Immature natural killer cell (primary cell): ENCODE results near the gene BRD3. TPM values are rescaled to one million over a fixed set of nuclear protein-coding genes. Genes with fewer than 3 reads are reported as not detected.

Experiments used
- DNase-seq, 3 donors: peaks; one replicate each; pipeline ENCODE4 v3.0.0; 2022; ENCODE audit warnings: mixed read lengths in 1 of 3
- H3K27ac Mint-ChIP-seq, 6 donors: one replicate each; pipeline ENCODE4 v1.8.0; 2020; ENCODE audit warnings: mixed read lengths in 6 of 6, mild to moderate bottlenecking in 5 of 6, inconsistent platforms in 4 of 6, moderate library complexity in 3 of 6
- H3K27me3 Mint-ChIP-seq, 3 donors: one replicate each; pipeline ENCODE4 v1.8.0; 2020 to 2021; ENCODE audit warnings: low read depth in 3 of 3, mild to moderate bottlenecking in 3 of 3, mixed read lengths in 3 of 3, moderate library complexity in 3 of 3, inconsistent platforms in 1 of 3
- H3K36me3 Mint-ChIP-seq, 3 donors: one replicate each; pipeline ENCODE4 v1.8.0; 2020; ENCODE audit warnings: mixed read lengths in 3 of 3, inconsistent platforms in 2 of 3, mild to moderate bottlenecking in 2 of 3
- H3K4me1 Mint-ChIP-seq, 2 donors: one replicate each; pipeline ENCODE4 v1.8.0; 2020; ENCODE audit warnings: inconsistent platforms in 2 of 2, mild to moderate bottlenecking in 2 of 2, mixed read lengths in 2 of 2, moderate library complexity in 1 of 2
- H3K4me3 Mint-ChIP-seq, 5 donors: one replicate each; pipeline ENCODE4 v1.8.0; 2020; ENCODE audit warnings: mild to moderate bottlenecking in 5 of 5, mixed read lengths in 5 of 5, inconsistent platforms in 3 of 5, moderate library complexity in 3 of 5
- H3K9me3 Mint-ChIP-seq, 6 donors: one replicate each; pipeline ENCODE4 v1.8.0; 2020; ENCODE audit warnings: mild to moderate bottlenecking in 6 of 6, mixed read lengths in 6 of 6, inconsistent platforms in 4 of 6, moderate library complexity in 3 of 6
- polyA plus RNA-seq, 3 donors: library from polyadenylated mRNA; unstranded; fragments of 300-500 nt; fragmentation: Illumina TruSeq; gene quantifications; one replicate each; pipeline ENCODE4 v1.2.3, GENCODE V29; 2021

The BRD3 gene
- polyA plus RNA-seq, 3 donors from 2014 or later = 24.2 to 43.4 (median 29.0) TPM

- H3K4me3 Mint-ChIP-seq = no peak overlapping the region
- H3K4me1 Mint-ChIP-seq = no peaks in the 10 kb centered on the region
- no peak for DNase-seq
- no peaks in the 10 kb centered on the region for H3K36me3 Mint-ChIP-seq
- H3K27me3 Mint-ChIP-seq = peaks cover 0 to 5% (median 1%) of the 10 kb centered on the region in 3 donors
- H3K9me3 Mint-ChIP-seq = no peaks in the 10 kb centered on the region
- peak overlapping the region in 1 of 6 donors; percentile 49 for H3K27ac Mint-ChIP-seq
These were observed 65.0 kb downstream of the BRD3 start for GRCh38 chr9:134002796-134003195.

GRCh38 chr9:133999851-134000265 lies 68.0 kb downstream of the BRD3 start:
- Mint-ChIP-seq H3K36me3 (no peaks in the 10 kb centered on the region), H3K27me3 (peaks cover 0 to 8% (median 1%) of the 10 kb centered on the region in 3 donors), H3K9me3 (no peaks in the 10 kb centered on the region), H3K4me1 (no peaks in the 10 kb centered on the region), H3K4me3 (no peak overlapping the region), H3K27ac (no peak overlapping the region)
- no peak for DNase-seq

GRCh38 chr9:133998915-133999595 lies 68.8 kb downstream of the BRD3 start:
- DNase-seq = no peak
- H3K9me3 Mint-ChIP-seq = no peaks in the 10 kb centered on the region
- no peaks in the 10 kb centered on the region for H3K4me1 Mint-ChIP-seq
- peaks cover 0 to 8% (median 3%) of the 10 kb centered on the region in 3 donors for H3K27me3 Mint-ChIP-seq
- no peak overlapping the region for H3K27ac Mint-ChIP-seq
- no peak overlapping the region for H3K4me3 Mint-ChIP-seq
- H3K36me3 Mint-ChIP-seq = no peaks in the 10 kb centered on the region

GRCh38 chr9:133997584-133997983 lies 70.2 kb downstream of the BRD3 start:
- Mint-ChIP-seq H3K36me3 (no peaks in the 10 kb centered on the region), H3K4me1 (peaks cover 0 to 2% of the 10 kb centered on the region in 2 donors), H3K4me3 (no peak overlapping the region), H3K27ac (no peak overlapping the region), H3K9me3 (no peaks in the 10 kb centered on the region), H3K27me3 (peaks cover 0 to 8% (median 3%) of the 10 kb centered on the region in 3 donors)
- no peak for DNase-seq

- Mint-ChIP-seq H3K27ac (no peak overlapping the region), H3K4me1 (peaks cover 0 to 2% of the 10 kb centered on the region in 2 donors), H3K36me3 (no peaks in the 10 kb centered on the region), H3K9me3 (no peaks in the 10 kb centered on the region), H3K27me3 (peaks cover 0 to 6% (median 3%) of the 10 kb centered on the region in 3 donors), H3K4me3 (no peak overlapping the region)
- no peak for DNase-seq
These were observed 71.0 kb downstream of the BRD3 start for GRCh38 chr9:133996531-133997520.

- Mint-ChIP-seq H3K36me3 (no peaks in the 10 kb centered on the region), H3K27me3 (peaks cover 0 to 7% (median 6%) of the 10 kb centered on the region in 3 donors), H3K9me3 (no peaks in the 10 kb centered on the region), H3K4me3 (peak overlapping the region in 1 of 5 donors; percentile 27), H3K4me1 (peaks cover 0 to 3% of the 10 kb centered on the region in 2 donors), H3K27ac (no peak overlapping the region)
- no peak for DNase-seq
These were observed 72.6 kb downstream of the BRD3 start for GRCh38 chr9:133995012-133995896.

GRCh38 chr9:133994353-133995011 lies 73.3 kb downstream of the BRD3 start:
- Mint-ChIP-seq H3K4me3 (peak overlapping the region; percentile 44 to 64 (median 47)), H3K27ac (no peak overlapping the region), H3K27me3 (peaks cover 0 to 8% (median 7%) of the 10 kb centered on the region in 3 donors), H3K36me3 (no peaks in the 10 kb centered on the region), H3K9me3 (no peaks in the 10 kb centered on the region), H3K4me1 (peaks cover 0 to 3% of the 10 kb centered on the region in 2 donors)
- DNase-seq = peak; percentile 65 to 70 (median 66)

- DNase-seq = peak in 1 of 3 donors; percentile 13
- H3K27ac Mint-ChIP-seq = no peak overlapping the region
- no peaks in the 10 kb centered on the region for H3K9me3 Mint-ChIP-seq
- no peaks in the 10 kb centered on the region for H3K36me3 Mint-ChIP-seq
- peak overlapping the region; percentile 64 to 78 (median 71) for H3K4me3 Mint-ChIP-seq
- peaks cover 0 to 8% (median 7%) of the 10 kb centered on the region in 3 donors for H3K27me3 Mint-ChIP-seq
- peaks cover 0 to 3% of the 10 kb centered on the region in 2 donors for H3K4me1 Mint-ChIP-seq
These were observed 74.1 kb downstream of the BRD3 start for GRCh38 chr9:133993635-133994253.

GRCh38 chr9:133992780-133993634 lies 74.8 kb downstream of the BRD3 start:
- Mint-ChIP-seq H3K4me3 (peak overlapping the region; percentile 64 to 78 (median 71)), H3K9me3 (no peaks in the 10 kb centered on the region), H3K4me1 (peaks cover 0 to 3% of the 10 kb centered on the region in 2 donors), H3K27me3 (peaks cover 0 to 8% (median 8%) of the 10 kb centered on the region in 3 donors), H3K36me3 (no peaks in the 10 kb centered on the region), H3K27ac (no peak overlapping the region)
- DNase-seq = peak; percentile 66 to 71 (median 68)

GRCh38 chr9:133991964-133992779 lies 75.7 kb downstream of the BRD3 start, which contains the start of gene VAV2:
Gene VAV2 (minus strand): TSS chr9:133992324. CDS start chr9:133992278, 46 bp downstream.
- H3K4me3 Mint-ChIP-seq = peak within 1 kb of the TSS; percentile 33 to 78 (median 71)
- no peak within 1 kb of the TSS for H3K27ac Mint-ChIP-seq
- peaks cover 0 to 3% of the 10 kb centered on the region in 2 donors for H3K4me1 Mint-ChIP-seq
- peaks cover 0 to 9% (median 8%) of the 10 kb centered on the region in 3 donors for H3K27me3 Mint-ChIP-seq
- H3K9me3 Mint-ChIP-seq = no peaks in the 10 kb centered on the region
- DNase-seq = peak; percentile 43 to 48 (median 44)
- no peaks in the 10 kb centered on the region for H3K36me3 Mint-ChIP-seq
